Activated CD8-positive, alpha-beta memory T cell treated with anti-CD3 and anti-CD28 coated beads, Interleukin-2, amount 50 U/mL, for 4 hours (primary cell): ENCODE measurements around the gene ZDHHC24.
"Not testable (repeated sequence)": the region's sequence is repeated elsewhere in the genome, so short reads cannot be mapped to it uniquely, and the experiment has no call there.

Source experiments
- DNase-seq: peaks from one replicate; pipeline ENCODE4 v3.0.0-alpha.2; 2020

The ZDHHC24 gene, protein sequence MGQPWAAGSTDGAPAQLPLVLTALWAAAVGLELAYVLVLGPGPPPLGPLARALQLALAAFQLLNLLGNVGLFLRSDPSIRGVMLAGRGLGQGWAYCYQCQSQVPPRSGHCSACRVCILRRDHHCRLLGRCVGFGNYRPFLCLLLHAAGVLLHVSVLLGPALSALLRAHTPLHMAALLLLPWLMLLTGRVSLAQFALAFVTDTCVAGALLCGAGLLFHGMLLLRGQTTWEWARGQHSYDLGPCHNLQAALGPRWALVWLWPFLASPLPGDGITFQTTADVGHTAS

GRCh38 chr11:66545701-66546367 is at the start of gene ZDHHC24:
Gene ZDHHC24 (minus strand): TSS chr11:66546048. CDS start chr11:66546003, 45 bp downstream.
- peak; percentile 81 for DNase-seq

GRCh38 chr11:66595245-66595904 is 49.5 kb upstream of the ZDHHC24 start:
- DNase-seq: no peak

GRCh38 chr11:66593650-66594049 is 47.8 kb upstream of the ZDHHC24 start:
- DNase-seq: no peak

DNA sequence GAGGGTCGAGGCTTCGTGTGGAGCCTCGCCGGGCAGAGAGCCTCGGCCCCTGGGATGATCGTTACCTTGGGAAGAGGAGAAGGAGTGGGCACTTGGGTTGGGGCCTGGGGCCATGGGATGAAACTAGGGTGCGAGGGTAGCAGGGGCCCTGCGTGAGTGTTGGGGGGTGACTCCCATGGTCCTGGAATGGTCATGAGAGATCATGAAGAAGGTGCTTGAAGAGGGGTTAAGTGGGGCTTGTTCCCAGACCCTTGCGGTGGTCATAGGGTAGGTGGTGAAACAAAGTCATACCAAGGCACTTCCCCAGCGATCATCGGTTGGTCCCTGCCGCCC is 47.4 kb upstream of the ZDHHC24 start:
- DNase-seq: no peak

DNA sequence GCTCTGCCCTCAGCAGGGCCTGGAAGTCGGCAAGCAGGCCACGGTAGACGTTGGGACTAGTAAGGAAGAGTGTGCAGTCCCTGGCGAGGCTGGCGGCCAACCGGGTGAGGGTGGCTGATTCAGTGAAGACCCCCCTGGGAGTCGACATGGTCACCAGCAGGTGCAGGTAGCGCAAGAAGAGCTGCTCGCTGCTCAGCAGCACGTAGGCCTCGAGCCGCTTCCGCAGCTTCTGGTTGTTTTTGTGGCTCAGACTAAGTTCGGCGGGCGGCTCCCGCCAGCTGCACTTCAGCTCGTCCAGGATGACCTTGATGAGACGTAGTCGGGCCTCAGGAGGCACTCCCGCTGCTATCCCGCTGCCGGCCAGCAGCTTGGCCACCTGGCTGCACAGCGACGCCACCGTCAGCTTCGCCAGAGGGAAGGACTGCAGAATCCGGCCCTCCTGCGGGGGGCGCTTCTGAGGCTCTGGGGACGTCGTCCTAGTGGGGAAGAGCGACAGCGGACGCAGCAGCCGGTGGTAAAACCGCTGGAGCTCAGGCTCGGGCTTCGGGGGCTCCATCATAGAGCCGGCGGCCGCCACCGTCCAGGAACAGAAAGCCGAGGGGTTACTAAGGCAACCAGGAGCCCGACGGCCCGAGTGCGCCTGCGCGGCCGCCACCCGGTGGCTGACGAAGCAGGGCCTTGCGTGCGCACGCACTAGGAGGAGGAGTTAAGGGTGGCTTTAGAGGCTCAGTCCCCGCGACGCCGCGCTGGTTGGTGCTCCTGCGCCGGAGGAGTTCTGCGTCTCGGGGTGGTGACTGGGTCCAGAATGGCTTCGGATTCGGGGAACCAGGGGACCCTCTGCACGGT is 46.8 kb upstream of the ZDHHC24 start, which contains the start of the genes CCDC87 and CCS:
TSS of gene CCDC87 (minus strand) at position 607 of the 846 bp plus-strand sequence. CDS start at position 559, 48 bp downstream.
TSS of gene CCS (plus strand) at position 729 of the 846 bp plus-strand sequence. CDS start at position 806, 77 bp downstream.
- peak; percentile 99 for DNase-seq

- no peak for DNase-seq
Observed at GRCh38 chr11:66591175-66591574, 45.3 kb upstream of the ZDHHC24 start.

DNA sequence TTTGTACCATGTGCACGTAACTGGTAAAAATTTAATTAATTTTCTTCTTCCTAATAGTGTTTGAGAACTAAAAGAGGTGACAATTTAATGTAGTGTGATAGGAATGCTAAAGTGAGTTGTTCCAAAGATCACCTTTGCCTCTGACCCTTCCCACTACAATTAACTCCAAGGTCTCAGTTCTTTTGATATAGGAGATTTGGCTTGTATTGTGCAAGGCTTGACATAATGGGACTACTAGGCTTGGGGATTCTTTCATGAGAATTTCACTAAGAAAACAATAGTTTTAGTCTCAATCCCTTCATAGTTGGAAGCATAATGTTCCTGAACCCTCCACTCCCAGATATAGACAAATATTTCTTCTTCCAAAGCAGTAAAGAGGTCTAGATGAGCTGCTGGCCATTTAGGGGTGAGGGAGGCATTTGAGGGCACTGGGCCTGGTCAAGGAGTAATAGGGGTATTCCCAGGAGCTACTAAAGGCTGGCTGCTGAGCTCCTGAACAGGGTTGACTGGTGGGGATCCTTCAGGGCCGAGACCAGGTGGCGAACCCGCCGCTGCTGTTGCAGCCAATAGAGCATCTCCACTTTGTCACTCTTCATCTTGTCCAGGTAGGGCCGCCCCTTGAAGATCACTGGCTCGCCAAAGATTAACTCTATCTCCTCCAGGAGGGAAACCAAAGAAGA is 44.3 kb upstream of the ZDHHC24 start:
- DNase-seq: no peak

- DNase-seq: not testable (repeated sequence)
Observed at GRCh38 chr11:66589315-66589714, 43.5 kb upstream of the ZDHHC24 start.

- DNase-seq: no peak
Observed at GRCh38 chr11:66586136-66586535, 40.3 kb upstream of the ZDHHC24 start.

DNA sequence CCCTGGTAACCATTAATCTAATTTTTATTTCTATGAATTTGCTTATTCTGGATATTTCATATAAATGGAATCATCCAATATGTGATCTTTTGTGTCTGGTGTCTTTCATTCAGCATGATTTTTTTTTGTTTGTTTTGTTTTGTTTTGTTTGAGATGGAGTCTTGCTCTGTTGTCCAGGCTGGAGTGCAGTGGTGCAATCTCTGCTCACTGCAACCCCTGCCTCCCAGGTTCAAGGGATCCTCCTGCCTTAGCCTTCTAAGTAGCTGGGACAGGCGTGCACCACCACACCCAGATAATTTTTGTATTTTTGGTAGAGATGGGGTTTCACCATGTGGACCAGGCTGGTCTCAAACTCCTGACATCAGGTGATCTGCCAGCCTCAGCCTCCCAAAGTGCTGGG is 39.6 kb upstream of the ZDHHC24 start:
- not testable (repeated sequence) for DNase-seq

DNA sequence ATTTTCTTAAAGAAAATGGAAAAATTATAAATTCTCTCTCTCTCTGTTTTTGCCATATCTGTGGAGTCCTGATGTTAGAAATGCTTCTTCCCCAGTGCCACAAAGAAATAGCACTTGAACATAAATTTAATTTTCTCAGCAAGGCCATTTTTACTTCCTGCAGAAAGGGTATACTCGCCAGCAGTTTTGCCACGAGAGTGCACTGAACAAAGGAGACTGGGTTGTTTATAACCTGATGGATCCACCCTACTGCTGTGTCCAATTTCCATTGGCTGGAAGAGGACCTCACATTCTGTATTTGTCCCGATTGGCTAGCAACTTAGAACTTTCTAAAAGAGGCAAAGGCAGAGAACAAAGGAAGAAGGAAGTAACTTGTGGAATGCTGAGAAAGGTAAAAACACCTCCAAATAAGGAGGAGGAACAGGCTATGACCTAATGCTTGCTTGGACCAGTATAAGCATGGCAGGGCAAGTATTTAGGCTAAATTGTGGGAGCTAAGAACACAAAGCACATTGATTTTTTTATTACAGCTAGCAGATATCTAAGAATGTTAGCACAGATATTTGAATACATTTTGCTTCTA is 36.8 kb upstream of the ZDHHC24 start:
- not testable (repeated sequence) for DNase-seq

GRCh38 chr11:66581261-66581660 is 35.4 kb upstream of the ZDHHC24 start:
- no peak for DNase-seq

DNA sequence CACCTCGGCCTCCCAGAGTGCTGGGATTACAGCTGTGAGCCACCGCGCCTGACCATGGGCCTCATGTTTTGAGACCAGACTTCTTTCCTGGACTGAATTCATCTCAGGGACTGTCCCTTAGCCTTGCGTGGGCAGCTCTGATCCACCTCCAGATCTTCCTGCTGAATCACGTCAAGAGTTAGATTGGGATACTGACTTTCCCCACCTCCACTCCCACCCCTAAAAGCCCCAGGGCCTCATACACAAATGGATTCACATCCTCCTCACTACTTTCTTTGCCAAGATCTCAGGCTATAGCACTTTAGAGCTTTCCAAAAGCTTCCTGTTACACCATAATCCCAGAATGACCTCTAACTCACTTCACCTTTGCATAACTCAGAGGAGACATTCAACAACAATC is 35.0 kb upstream of the ZDHHC24 start:
- no peak for DNase-seq

GRCh38 chr11:66579017-66579606 is 33.3 kb upstream of the ZDHHC24 start:
- peak; percentile 81 for DNase-seq

DNA sequence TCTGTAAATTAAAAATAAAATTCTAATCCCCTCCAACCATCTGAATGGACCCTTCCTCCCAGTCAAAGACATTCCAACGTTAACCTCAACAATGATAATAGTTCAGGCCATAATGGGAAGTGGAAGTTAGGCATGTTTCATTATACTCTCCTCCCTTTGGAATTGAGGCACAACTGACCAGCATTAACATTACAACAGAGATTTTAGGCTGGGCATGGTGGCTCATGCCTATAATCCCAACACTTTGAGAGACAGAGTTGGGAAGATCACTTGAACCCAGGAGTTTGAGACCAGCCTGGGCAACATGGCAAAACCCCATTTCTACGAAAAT is 25.0 kb upstream of the ZDHHC24 start:
- no peak for DNase-seq

DNA sequence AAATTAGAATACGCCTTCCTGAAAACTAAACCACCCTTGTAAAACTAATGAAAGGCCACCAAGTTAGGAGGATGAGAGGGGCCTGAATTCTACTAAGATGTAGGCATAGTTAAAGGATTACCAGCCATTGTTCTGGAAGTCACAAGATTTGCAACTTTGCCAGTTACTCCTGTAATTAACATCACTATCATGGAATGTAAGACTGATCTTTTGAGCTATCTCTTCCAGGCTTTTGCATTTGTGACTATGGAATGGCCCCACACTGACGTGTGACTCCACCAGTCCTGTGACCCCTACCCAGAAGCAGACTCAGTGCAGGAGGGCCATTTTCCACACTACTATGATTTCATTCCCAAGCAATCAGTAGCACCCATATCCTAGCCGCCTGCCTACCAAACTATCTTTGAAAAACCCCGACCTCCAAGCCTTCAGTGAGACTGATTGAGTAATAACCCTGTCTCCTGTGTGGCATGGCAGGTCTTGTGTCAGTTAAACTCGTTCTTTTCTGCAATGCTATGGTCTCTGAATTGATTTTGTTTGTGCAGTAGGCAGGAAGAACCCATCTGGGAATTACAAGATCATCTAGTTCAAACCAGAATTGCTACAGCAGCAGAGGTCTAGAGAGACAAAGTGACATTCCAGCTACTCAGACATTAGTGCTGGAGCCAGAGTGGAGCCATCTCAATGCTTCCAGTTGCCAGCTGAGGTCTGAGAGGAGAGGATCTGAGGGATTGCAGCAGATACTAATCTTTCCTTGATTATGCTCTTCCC is 24.4 kb upstream of the ZDHHC24 start:
- no peak for DNase-seq

DNA sequence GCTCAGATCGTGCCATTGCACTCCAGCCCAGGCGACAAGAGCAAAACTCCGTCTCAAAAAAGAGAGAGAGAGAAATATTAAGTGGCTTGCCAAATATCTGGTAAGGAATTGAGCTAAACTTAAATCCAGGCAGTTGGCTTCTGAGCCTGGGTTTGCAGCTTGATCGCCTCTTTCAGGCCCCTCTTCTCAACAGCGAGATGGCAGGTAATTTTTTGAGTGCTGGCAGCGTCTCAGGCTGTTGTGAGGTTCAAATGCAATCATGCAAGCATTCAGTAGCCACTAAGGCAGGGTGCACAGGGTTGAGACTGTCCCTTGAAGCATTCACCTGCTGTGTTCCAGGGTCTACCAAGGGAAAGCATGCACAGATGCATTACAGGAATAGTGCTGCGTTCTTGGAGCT is 23.2 kb upstream of the ZDHHC24 start:
- no peak for DNase-seq

- DNase-seq: peak; percentile 72
Observed at GRCh38 chr11:66568124-66568916, 22.5 kb upstream of the ZDHHC24 start, which contains the start of gene CTSF. Gene CTSF (minus strand): TSS chr11:66568606. CDS start chr11:66568486, 120 bp downstream.

DNA sequence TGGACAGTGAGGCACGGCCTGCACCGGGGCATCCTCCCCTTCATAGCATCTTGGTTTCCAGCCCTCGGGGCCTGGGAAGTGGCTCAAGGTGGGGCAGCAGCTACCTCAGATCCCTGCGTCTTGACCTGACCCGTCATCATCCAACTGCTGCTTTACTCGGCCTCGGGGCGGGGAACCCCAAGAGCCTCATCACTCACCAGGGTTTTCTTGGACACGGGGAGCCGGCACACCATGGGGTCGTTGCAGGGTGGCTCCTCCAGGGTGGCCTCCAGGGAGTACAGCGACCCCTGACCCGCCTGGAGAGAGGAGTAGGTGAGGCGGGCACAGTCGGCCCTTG is 21.9 kb upstream of the ZDHHC24 start:
- no peak for DNase-seq

- no peak for DNase-seq
Observed at GRCh38 chr11:66566221-66566620, 20.4 kb upstream of the ZDHHC24 start.
